Activated effector memory CD4-positive, alpha-beta T cell treated with Interleukin-2 at 50 U/mL for 16 hours (primary cell): ENCODE results near the gene CERK.

Source experiments
- DNase-seq: peaks from one replicate; pipeline ENCODE4 v3.0.0-alpha.2; 2020

Gene CERK

GRCh38 chr22:46764140-46764680 lies 26.2 kb upstream of the CERK start:
- no peak for DNase-seq

GRCh38 chr22:46763051-46763705 lies 25.1 kb upstream of the CERK start:
- DNase-seq = no peak

GRCh38 chr22:46762238-46763050 lies 24.4 kb upstream of the CERK start, which contains the start of gene TBC1D22A:
TBC1D22A (plus strand) TSS chr22:46762650; CDS start chr22:46762787, 137 bp downstream.
- DNase-seq = peak; percentile 93

GRCh38 chr22:46761539-46762237 lies 23.6 kb upstream of the CERK start:
- no peak for DNase-seq

- no peak for DNase-seq
Measured at GRCh38 chr22:46761017-46761416, 23.0 kb upstream of the CERK start.

GRCh38 chr22:46758867-46759290 lies 20.8 kb upstream of the CERK start:
- no peak for DNase-seq

- no peak for DNase-seq
Measured at GRCh38 chr22:46758121-46758520, 20.1 kb upstream of the CERK start.

- no peak for DNase-seq
Measured at GRCh38 chr22:46757104-46757503, 19.1 kb upstream of the CERK start.

GRCh38 chr22:46756097-46756496 lies 18.0 kb upstream of the CERK start:
- DNase-seq = no peak

GRCh38 chr22:46755525-46755924 lies 17.5 kb upstream of the CERK start:
- no peak for DNase-seq

GRCh38 chr22:46754826-46755225 lies 16.8 kb upstream of the CERK start:
- DNase-seq = no peak

- no peak for DNase-seq
Measured at GRCh38 chr22:46754110-46754799, 16.2 kb upstream of the CERK start.

- DNase-seq = no peak
Measured at GRCh38 chr22:46753761-46754109, 15.7 kb upstream of the CERK start.

GRCh38 chr22:46753360-46753759 lies 15.3 kb upstream of the CERK start:
- no peak for DNase-seq

- DNase-seq = no peak
Measured at GRCh38 chr22:46752988-46753310, 14.9 kb upstream of the CERK start.

- no peak for DNase-seq
Measured at GRCh38 chr22:46752286-46752987, 14.4 kb upstream of the CERK start.

GRCh38 chr22:46750863-46751443 lies 12.9 kb upstream of the CERK start:
- no peak for DNase-seq

- no peak for DNase-seq
Measured at GRCh38 chr22:46750530-46750800, 12.4 kb upstream of the CERK start.

- no peak for DNase-seq
Measured at GRCh38 chr22:46749682-46750529, 11.9 kb upstream of the CERK start.

GRCh38 chr22:46748908-46749675 lies 11.0 kb upstream of the CERK start:
- peak; percentile 77 for DNase-seq
